GM12872 (cell line): ENCODE data around the gene IL21R.

Source experiments
- CTCF ChIP-seq: IDR thresholded peaks from 3 replicates; pipeline ENCODE4 v1.5.1; 2011; ENCODE audit warnings: low read depth, mild to moderate bottlenecking, low read length, moderate library complexity; ENCODE audit not compliant: insufficient read depth

IL21R gene

GRCh38 chr16:27439271-27440018 lies 37.5 kb downstream of the IL21R start:
- no peak for TF ChIP-seq CTCF

GRCh38 chr16:27441276-27441675 lies 39.3 kb downstream of the IL21R start:
- TF ChIP-seq CTCF, result no peak

GRCh38 chr16:27441998-27442397 lies 40.0 kb downstream of the IL21R start:
- TF ChIP-seq CTCF, result no peak

- TF ChIP-seq CTCF, result no peak
These were observed 42.0 kb downstream of the IL21R start for GRCh38 chr16:27444015-27444414.

- TF ChIP-seq CTCF, result no peak
These were observed 42.5 kb downstream of the IL21R start for GRCh38 chr16:27444470-27444869.

GRCh38 chr16:27445502-27446175 lies 43.7 kb downstream of the IL21R start:
- TF ChIP-seq CTCF, result peak; percentile 43; the same call in 2 of the 3 replicates

GRCh38 chr16:27446721-27447120 lies 44.7 kb downstream of the IL21R start:
- no peak for TF ChIP-seq CTCF
